ENCODE results near the gene SLFNL1.

SLFNL1 gene

GRCh38 chr1:41020654-41021053 is 871 bp downstream of the SLFNL1 start:
- in situ Hi-C loops (cut with MboI; ENCODE audit: low sequenced_read_pairs), result no loop called here

- in situ Hi-C loops (cut with MboI; ENCODE audit: low sequenced_read_pairs), result no loop called here
These were observed 1.4 kb downstream of the SLFNL1 start for GRCh38 chr1:41020109-41020576.

GRCh38 chr1:41019353-41019745 is 2.2 kb downstream of the SLFNL1 start:
- in situ Hi-C loops (cut with MboI; ENCODE audit: low sequenced_read_pairs), result no loop called here

- in situ Hi-C loops (cut with MboI; ENCODE audit: low sequenced_read_pairs), result no loop called here
These were observed 3.5 kb downstream of the SLFNL1 start for GRCh38 chr1:41018018-41018410.

- in situ Hi-C loops (cut with MboI; ENCODE audit: low sequenced_read_pairs), result no loop called here
These were observed 4.1 kb downstream of the SLFNL1 start for GRCh38 chr1:41017141-41018017.

GRCh38 chr1:41015897-41016470 is 5.5 kb downstream of the SLFNL1 start:
- in situ Hi-C loops (cut with MboI; ENCODE audit: low sequenced_read_pairs), result no loop called here

GRCh38 chr1:41015281-41015896 is 6.1 kb downstream of the SLFNL1 start:
- in situ Hi-C loops (cut with MboI; ENCODE audit: low sequenced_read_pairs), result no loop called here

GRCh38 chr1:41014871-41015270 is 6.7 kb downstream of the SLFNL1 start:
- in situ Hi-C loops (cut with MboI; ENCODE audit: low sequenced_read_pairs), result no loop called here

- in situ Hi-C loops (cut with MboI; ENCODE audit: low sequenced_read_pairs), result no loop called here
These were observed 7.7 kb downstream of the SLFNL1 start for GRCh38 chr1:41013796-41014195.

- in situ Hi-C loops (cut with MboI; ENCODE audit: low sequenced_read_pairs), result no loop called here
These were observed 8.5 kb downstream of the SLFNL1 start for GRCh38 chr1:41013024-41013423.

GRCh38 chr1:41010345-41010744 is 11.2 kb downstream of the SLFNL1 start:
- in situ Hi-C loops (cut with MboI; ENCODE audit: low sequenced_read_pairs), result no loop called here

GRCh38 chr1:41009466-41009865 is 12.1 kb downstream of the SLFNL1 start:
- in situ Hi-C loops (cut with MboI; ENCODE audit: low sequenced_read_pairs), result no loop called here

GRCh38 chr1:41006942-41007865 is 14.3 kb downstream of the SLFNL1 start:
- in situ Hi-C loops (cut with MboI; ENCODE audit: low sequenced_read_pairs), result no loop called here

GRCh38 chr1:41005876-41006275 is 15.6 kb downstream of the SLFNL1 start:
- in situ Hi-C loops (cut with MboI; ENCODE audit: low sequenced_read_pairs), result no loop called here

- in situ Hi-C loops (cut with MboI; ENCODE audit: low sequenced_read_pairs), result no loop called here
These were observed 17.8 kb downstream of the SLFNL1 start for GRCh38 chr1:41003640-41004220.

- in situ Hi-C loops (cut with MboI; ENCODE audit: low sequenced_read_pairs), result no loop called here
These were observed 18.3 kb downstream of the SLFNL1 start for GRCh38 chr1:41003127-41003639.

- in situ Hi-C loops (cut with MboI; ENCODE audit: low sequenced_read_pairs), result no loop called here
These were observed 22.9 kb downstream of the SLFNL1 start for GRCh38 chr1:40998668-40999067.

- in situ Hi-C loops (cut with MboI; ENCODE audit: low sequenced_read_pairs), result no loop called here
These were observed 24.4 kb downstream of the SLFNL1 start for GRCh38 chr1:40997096-40997495.

GRCh38 chr1:40989066-40989465 is 32.5 kb downstream of the SLFNL1 start:
- in situ Hi-C loops (cut with MboI; ENCODE audit: low sequenced_read_pairs), result no loop called here

GRCh38 chr1:40988280-40988679 is 33.2 kb downstream of the SLFNL1 start:
- in situ Hi-C loops (cut with MboI; ENCODE audit: low sequenced_read_pairs), result no loop called here

All from HL-60/S4 treated with phorbol 12-myristate 13-acetate at 8.2 ng/mL for 4 days and 3 days (cell line).